ENCODE measurements around the gene WNT9A. TPM values are rescaled to one million over a fixed set of nuclear protein-coding genes. Genes with fewer than 3 reads are reported as not detected.
"Not testable (repeated sequence)": the region's sequence is repeated elsewhere in the genome, so short reads cannot be mapped to it uniquely, and the experiment has no call there.

The WNT9A gene
- total RNA-seq, 1 donor from 2014 or later = 13.8 TPM

GRCh38 chr1:227972283-227972679 lies 24.5 kb upstream of the WNT9A start:
- not testable (repeated sequence) for H3K4me1 Mint-ChIP-seq (ENCODE audit: low read depth, unreplicated experiment); H3K27me3 Mint-ChIP-seq (ENCODE audit: unreplicated experiment); DNase-seq; H3K4me3 Mint-ChIP-seq (ENCODE audit: unreplicated experiment); H3K27ac Mint-ChIP-seq (ENCODE audit: unreplicated experiment); H3K36me3 Mint-ChIP-seq (ENCODE audit: unreplicated experiment); H3K9me3 Mint-ChIP-seq (ENCODE audit: unreplicated experiment)

DNA sequence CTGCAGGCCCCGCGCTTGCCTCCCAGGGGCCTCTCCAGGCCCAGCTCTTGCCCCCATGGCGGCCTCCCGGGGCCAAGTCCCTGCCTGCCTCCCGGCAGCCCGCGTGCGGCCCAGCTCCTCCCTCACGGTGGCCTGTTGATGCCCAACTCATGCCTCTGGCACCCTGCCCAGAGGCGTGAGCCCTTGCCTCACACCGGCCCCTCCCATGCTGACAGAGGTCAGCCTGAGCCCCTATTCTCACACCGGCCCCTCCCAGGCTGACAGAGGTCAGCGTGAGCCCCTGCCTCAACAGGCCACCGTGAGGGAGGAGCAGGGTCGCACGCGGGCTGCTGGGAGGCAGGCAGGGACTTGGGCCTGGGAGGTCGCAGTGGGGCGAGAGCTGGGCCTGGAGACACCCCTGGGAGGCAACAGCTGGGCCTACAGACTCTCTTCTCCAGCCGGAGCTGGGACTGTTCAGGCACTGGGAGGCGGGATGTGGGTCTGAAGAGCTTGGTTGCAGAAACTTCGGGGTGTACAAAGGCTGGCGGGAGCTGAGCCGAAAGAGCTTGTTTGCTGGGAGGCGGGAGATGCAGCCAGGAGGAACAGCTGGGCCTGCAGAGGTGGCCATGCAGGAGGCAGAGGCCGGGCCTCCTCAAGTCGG lies 24.0 kb upstream of the WNT9A start:
- H3K9me3 Mint-ChIP-seq (ENCODE audit: unreplicated experiment); DNase-seq; H3K27ac Mint-ChIP-seq (ENCODE audit: unreplicated experiment); H3K4me3 Mint-ChIP-seq (ENCODE audit: unreplicated experiment); H3K4me1 Mint-ChIP-seq (ENCODE audit: low read depth, unreplicated experiment); H3K36me3 Mint-ChIP-seq (ENCODE audit: unreplicated experiment); H3K27me3 Mint-ChIP-seq (ENCODE audit: unreplicated experiment): not testable (repeated sequence)

DNA sequence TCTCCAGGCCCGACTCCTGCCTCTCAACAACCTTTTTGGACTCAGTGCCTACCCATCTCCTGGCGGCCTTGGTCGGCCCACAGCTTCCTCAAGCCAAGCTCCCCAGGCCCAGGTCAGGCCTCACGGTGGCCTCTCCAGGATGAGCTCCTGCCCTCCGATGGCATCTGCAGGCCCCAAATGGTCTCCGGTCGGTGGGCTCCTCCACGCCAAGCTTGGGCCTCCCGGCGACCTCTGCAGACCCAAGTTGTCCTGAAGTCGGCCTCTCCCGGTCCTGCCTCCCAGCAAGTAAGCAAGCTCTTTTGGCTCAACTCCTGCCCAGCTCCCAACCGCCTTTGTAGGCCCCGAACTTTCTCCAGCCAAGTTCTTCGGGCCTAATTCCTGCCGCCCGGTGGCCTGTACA lies 23.5 kb upstream of the WNT9A start:
- not testable (repeated sequence) for DNase-seq; H3K4me3 Mint-ChIP-seq (ENCODE audit: unreplicated experiment); H3K36me3 Mint-ChIP-seq (ENCODE audit: unreplicated experiment); H3K9me3 Mint-ChIP-seq (ENCODE audit: unreplicated experiment); H3K4me1 Mint-ChIP-seq (ENCODE audit: low read depth, unreplicated experiment); H3K27ac Mint-ChIP-seq (ENCODE audit: unreplicated experiment); H3K27me3 Mint-ChIP-seq (ENCODE audit: unreplicated experiment)

DNA sequence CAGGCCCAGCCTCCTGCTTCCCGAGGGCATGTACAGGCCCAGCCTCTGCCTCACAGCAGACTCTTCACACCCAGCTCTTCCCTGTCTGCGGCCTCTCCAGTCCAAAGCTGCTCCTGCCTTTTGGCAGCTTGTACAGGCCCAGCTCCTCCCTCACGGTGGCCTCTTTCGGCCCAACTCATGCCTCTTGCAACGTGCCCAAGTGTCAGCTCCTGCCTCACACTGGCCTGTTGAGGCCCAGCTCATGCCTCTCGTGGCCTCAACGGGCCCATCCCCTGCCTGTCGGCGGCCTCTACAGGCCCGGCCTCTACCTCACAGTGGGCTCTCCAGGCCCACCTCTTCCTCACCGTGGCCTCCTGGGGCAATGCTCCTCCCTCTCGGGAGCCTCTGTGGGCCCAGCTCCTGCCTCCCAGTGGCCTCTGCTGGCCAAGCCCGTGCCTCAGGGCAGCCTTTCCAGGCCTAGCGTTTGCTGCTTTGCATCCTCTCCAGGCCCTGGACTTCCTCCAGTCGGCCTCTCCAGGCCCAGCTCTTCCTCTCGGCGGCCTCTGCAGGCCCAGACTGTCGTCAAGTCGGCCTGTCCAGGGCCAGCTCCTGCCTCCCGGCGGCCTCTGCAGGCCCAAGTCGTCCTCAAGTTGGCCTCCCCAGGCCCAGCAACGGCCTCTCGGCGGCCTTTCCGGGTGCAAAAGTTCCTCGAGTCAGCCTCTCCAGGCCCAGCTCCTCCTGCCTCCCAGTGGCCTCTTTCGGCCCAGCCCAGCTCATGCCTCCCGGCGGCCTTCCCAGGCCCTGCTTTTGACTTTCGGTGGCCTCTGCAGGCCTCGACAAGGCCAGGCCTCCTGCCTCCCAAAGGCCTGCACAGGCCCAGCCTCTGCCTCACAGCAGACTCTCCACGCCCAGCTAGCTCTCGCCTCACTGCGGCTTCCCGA lies 22.6 kb upstream of the WNT9A start:
- not testable (repeated sequence) for H3K36me3 Mint-ChIP-seq (ENCODE audit: unreplicated experiment); H3K27ac Mint-ChIP-seq (ENCODE audit: unreplicated experiment); DNase-seq; H3K27me3 Mint-ChIP-seq (ENCODE audit: unreplicated experiment); H3K4me1 Mint-ChIP-seq (ENCODE audit: low read depth, unreplicated experiment); H3K9me3 Mint-ChIP-seq (ENCODE audit: unreplicated experiment); H3K4me3 Mint-ChIP-seq (ENCODE audit: unreplicated experiment)

DNA sequence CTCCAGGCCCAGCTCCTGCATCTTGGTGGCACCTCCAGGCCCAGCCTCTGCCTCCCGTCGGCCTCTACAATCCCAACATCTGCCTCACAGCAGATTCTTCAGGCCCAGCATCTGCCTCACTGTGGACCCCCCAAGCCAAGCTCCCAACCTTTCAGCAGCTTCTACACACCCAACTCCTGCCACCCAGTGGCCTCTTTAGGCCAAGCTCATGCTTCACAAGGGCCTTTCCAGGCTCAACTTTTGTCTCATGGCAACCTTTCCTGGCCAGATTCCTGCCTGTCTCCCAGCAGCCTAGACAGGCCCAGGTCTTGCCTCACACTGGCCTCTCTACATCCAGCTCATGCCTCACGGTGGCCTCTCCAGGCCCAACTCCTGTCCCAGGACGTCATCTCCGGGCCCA lies 20.1 kb upstream of the WNT9A start:
- not testable (repeated sequence) for H3K36me3 Mint-ChIP-seq (ENCODE audit: unreplicated experiment); H3K27me3 Mint-ChIP-seq (ENCODE audit: unreplicated experiment); H3K9me3 Mint-ChIP-seq (ENCODE audit: unreplicated experiment); H3K27ac Mint-ChIP-seq (ENCODE audit: unreplicated experiment); H3K4me3 Mint-ChIP-seq (ENCODE audit: unreplicated experiment); DNase-seq; H3K4me1 Mint-ChIP-seq (ENCODE audit: low read depth, unreplicated experiment)

GRCh38 chr1:227966733-227967132 lies 19.0 kb upstream of the WNT9A start:
- not testable (repeated sequence) for DNase-seq; H3K27me3 Mint-ChIP-seq (ENCODE audit: unreplicated experiment); H3K9me3 Mint-ChIP-seq (ENCODE audit: unreplicated experiment); H3K4me1 Mint-ChIP-seq (ENCODE audit: low read depth, unreplicated experiment); H3K36me3 Mint-ChIP-seq (ENCODE audit: unreplicated experiment); H3K27ac Mint-ChIP-seq (ENCODE audit: unreplicated experiment); H3K4me3 Mint-ChIP-seq (ENCODE audit: unreplicated experiment)

DNA sequence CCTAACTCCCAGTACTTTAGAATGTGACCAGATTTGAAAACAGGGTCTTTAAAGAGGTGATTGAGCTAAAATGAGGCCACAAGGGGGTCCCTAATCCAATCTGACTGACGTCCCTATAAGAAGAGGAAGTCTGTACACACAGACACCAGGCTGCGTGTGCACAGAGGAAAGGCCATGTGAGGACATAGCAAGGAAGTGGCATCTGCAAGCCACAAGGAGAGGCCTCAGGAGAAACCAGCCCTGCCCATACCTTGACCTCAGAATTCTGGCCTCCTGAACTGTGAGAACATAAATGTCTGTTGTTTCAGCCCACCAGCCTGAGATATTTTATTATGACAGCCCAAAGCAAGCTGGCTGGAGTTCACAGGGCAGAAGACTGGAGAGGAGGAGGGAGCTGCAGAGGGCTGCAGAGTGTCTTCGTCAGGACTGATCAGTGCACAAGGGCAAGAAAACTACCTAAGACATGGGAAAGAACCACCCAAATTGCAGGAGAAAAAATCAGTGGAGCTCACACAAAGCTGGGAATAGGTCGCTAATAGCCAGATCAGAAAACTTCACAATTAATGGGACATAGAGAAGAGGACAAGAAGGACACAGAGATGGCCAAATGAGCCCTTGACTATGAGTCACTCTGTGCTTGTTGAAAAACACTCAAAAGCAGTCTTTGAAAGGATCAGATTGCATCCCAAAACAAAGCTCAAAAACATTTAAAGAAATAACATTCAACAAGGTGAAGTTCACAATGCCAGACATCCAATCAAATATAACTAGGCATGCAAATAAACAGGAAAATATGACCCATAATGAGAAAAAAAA lies 14.1 kb upstream of the WNT9A start:
- H3K27me3 Mint-ChIP-seq (ENCODE audit: unreplicated experiment) = peaks cover 3% of the 10 kb centered on the region
- DNase-seq = no peak
- H3K4me1 Mint-ChIP-seq (ENCODE audit: low read depth, unreplicated experiment) = no peaks in the 10 kb centered on the region
- no peaks in the 10 kb centered on the region for H3K9me3 Mint-ChIP-seq (ENCODE audit: unreplicated experiment)
- no peak overlapping the region for H3K27ac Mint-ChIP-seq (ENCODE audit: unreplicated experiment)
- TF ChIP-seq, protein P1, sequence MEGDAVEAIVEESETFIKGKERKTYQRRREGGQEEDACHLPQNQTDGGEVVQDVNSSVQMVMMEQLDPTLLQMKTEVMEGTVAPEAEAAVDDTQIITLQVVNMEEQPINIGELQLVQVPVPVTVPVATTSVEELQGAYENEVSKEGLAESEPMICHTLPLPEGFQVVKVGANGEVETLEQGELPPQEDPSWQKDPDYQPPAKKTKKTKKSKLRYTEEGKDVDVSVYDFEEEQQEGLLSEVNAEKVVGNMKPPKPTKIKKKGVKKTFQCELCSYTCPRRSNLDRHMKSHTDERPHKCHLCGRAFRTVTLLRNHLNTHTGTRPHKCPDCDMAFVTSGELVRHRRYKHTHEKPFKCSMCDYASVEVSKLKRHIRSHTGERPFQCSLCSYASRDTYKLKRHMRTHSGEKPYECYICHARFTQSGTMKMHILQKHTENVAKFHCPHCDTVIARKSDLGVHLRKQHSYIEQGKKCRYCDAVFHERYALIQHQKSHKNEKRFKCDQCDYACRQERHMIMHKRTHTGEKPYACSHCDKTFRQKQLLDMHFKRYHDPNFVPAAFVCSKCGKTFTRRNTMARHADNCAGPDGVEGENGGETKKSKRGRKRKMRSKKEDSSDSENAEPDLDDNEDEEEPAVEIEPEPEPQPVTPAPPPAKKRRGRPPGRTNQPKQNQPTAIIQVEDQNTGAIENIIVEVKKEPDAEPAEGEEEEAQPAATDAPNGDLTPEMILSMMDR (IDR thresholded peaks at IDR 0.05; ENCODE audit: partially characterized antibody, unreplicated experiment) = no peak
- peaks cover 11% of the 10 kb centered on the region for H3K36me3 Mint-ChIP-seq (ENCODE audit: unreplicated experiment)
- no peak overlapping the region for H3K4me3 Mint-ChIP-seq (ENCODE audit: unreplicated experiment)

Measured in glutamatergic neuron (in vitro differentiated cells).